Rectal smooth muscle tissue (tissue), 1 donor: ENCODE results near the gene TRAPPC6A.

ENCODE experiments used
- H3K27ac ChIP-seq: one replicate; pipeline ENCODE4 v1.7.0; 2013; ENCODE audit warnings: low read depth, low read length, inconsistent platforms
- H3K27me3 ChIP-seq: one replicate; pipeline ENCODE4 v1.7.0; 2013; ENCODE audit warnings: low read length; ENCODE audit not compliant: control insufficient read depth, insufficient read depth
- H3K36me3 ChIP-seq: one replicate; pipeline ENCODE4 v1.7.0; 2013; ENCODE audit warnings: low read length; ENCODE audit not compliant: control insufficient read depth, insufficient read depth
- H3K4me1 ChIP-seq: one replicate; pipeline ENCODE4 v1.7.0; 2013; ENCODE audit warnings: low read length; ENCODE audit not compliant: control insufficient read depth, insufficient read depth
- H3K4me3 ChIP-seq: one replicate; pipeline ENCODE4 v1.7.0; 2013; ENCODE audit warnings: low read length
- H3K9ac ChIP-seq: one replicate; pipeline ENCODE4 v1.7.0; 2013; ENCODE audit warnings: low read length

The TRAPPC6A gene

DNA sequence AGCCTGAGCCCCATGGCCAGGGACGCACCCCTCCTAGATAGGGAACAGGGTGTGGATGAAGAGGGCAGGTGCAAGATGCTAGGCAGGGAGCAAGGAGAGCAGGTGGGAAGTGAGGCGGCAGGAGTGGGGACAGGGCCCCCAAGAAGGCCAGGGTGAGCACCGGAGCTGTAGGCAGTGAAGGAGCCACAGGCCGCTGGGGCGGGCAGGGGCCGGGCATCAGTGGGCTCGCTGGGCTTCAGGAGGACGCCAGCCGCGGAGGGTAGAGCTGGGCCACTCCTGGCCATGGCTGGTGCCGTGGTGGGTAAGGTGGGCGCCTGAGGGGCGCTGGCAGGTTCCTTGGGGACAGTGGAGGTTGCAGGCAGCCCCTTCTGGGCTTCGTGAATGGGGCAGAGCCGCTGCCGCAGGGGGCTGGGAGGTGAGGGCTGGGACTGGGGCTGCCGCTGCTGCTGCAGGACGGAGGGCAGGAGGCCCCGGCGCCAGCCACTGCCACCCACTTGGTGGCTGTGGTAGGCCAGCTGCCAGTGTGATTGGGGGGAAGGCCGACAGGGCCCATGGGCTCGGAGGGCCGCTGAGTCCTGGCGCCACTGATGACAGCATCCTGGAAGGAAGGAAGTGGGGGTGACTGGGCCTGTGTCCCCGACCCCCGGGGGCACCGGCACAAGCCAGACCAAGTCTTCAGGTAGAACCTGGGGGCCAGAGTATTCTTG lies 19.4 kb downstream of the TRAPPC6A start:
- H3K27me3 ChIP-seq: peaks cover 24% of the 10 kb centered on the region
- no peak overlapping the region for H3K4me3 ChIP-seq
- H3K9ac ChIP-seq: no peak overlapping the region
- H3K27ac ChIP-seq: no peak overlapping the region
- no peaks in the 10 kb centered on the region for H3K36me3 ChIP-seq
- H3K4me1 ChIP-seq: no peaks in the 10 kb centered on the region

DNA sequence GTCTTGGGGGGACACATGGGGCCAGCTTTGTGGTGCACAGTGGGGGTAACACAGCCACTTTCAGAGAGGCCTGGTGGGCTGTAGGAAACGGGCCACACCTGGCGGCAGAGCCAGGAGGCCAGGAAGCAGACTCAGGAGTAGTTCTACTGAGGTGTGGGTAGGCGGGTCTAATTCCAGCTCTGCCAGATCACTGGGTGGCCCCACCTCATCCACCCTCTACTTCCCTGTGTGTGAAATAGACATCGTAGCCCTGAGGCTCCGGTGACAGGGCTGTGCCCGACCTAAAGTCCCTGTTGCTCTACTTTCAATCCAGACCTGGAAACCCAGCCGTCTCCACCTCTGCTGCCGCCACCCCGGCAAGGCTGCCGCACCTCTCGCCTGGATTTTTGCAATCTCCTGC lies 21.3 kb downstream of the TRAPPC6A start:
- Histone ChIP-seq H3K4me3 (no peak overlapping the region), H3K9ac (no peak overlapping the region), H3K27ac (no peak overlapping the region), H3K27me3 (peaks cover 36% of the 10 kb centered on the region), H3K36me3 (no peaks in the 10 kb centered on the region), H3K4me1 (peaks cover 3% of the 10 kb centered on the region)

DNA sequence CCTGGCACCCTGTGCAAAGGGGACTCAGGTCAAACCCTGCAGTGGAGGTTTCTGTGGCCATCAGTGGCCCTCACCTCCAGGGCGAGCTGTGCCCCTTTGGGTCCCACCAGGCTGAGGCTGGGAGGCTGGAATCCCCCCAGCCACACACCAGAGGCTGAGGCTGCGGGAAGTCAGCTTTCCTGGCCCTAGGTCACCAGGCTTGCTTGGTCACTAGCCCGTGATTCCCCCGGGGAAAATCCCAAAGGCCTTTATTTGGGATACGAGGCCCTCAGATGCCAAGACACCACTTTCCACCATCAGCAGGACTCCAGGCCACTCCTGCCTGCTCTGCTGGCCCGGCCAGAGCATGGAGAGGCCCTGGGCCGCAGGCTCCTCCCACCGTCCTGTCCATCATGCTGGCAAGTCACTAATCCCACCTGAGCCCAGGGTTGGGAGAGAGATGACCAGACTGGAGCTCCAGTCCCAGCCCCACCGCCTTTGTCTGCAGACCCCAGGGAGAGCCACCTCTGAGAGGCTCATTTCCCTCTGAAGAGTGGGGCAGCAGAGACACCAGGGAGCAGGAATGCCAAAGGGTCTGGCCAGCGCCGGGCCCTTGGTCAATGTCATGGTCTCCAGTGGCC lies 21.9 kb downstream of the TRAPPC6A start:
- no peak overlapping the region for H3K4me3 ChIP-seq
- H3K27ac ChIP-seq: no peak overlapping the region
- peaks cover 39% of the 10 kb centered on the region for H3K27me3 ChIP-seq
- H3K4me1 ChIP-seq: peaks cover 3% of the 10 kb centered on the region
- no peaks in the 10 kb centered on the region for H3K36me3 ChIP-seq
- H3K9ac ChIP-seq: no peak overlapping the region

DNA sequence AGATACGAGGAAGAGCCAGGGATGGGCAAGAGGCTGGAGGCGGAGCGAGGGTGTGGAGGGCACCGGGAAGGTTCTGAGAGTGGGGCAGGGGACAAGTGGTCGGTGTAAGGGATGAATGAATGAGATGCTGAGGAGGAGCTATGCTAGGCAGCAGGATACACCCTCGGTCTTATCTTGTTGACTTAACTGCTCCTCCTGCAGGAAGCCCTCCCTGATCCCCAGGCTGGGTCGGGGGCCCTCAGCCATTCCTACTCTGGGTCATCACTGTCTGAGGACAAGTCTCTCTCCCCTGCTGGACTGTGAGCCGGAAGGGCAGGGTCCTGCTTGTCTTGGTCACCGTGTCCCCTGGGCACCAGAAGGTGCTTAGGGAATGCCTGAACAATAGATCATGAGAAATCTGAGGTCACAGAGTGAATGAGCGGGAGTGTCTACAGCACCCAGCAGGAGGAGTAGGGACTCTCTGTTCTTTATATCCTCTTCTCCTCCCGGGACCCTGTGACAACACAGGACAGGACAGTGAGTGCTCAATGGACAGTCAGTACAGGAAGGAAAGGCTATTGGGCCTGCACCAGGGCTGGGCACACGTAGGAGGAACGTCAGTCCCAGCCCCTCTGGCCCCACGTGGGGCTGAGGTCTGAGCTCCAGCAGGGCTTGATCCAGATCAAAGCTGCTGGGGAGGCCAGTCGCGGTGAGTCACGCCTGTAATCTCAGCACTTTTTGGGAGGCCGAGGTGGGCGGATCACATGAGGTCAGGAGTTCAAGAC lies 23.8 kb downstream of the TRAPPC6A start:
- no peak overlapping the region for H3K9ac ChIP-seq
- peaks cover 31% of the 10 kb centered on the region for H3K27me3 ChIP-seq
- no peaks in the 10 kb centered on the region for H3K36me3 ChIP-seq
- H3K4me3 ChIP-seq: no peak overlapping the region
- no peak overlapping the region for H3K27ac ChIP-seq
- peaks cover 3% of the 10 kb centered on the region for H3K4me1 ChIP-seq

DNA sequence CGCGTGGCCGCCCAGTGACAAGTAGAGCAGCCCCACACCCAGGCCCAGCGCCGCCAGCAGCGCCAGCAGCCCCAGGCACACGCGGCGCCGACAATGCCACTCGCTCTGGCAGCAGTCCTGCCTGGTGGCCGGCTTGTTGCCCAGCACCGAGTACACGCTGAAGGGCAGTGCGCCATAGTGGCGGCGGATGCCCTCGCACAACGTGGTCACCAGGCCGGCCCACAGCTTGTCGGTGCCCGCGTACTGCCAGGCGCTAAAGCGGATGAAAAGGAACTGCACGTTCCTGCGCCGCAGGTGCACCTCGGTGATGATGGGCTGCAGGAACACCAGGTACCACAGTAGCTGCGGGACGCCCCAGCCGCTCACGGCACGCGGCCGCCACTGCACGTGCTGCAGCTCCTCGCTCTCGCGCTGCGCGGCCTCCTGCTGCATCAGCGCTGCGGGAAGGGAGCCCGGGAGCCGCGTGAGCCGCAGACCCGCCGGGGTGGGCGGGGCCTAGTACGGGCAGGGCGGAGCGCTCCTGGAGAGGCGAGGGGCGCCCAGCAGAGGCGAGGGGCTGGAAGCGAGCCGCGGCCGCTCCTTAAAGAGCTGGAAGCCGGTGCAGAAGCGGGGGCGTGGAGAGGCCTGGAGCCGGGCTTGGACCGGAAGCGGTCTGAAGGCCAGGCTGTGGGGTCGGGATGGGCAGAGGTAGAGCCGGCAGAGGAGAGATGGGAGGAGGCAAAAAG lies 24.5 kb downstream of the TRAPPC6A start:
- no peaks in the 10 kb centered on the region for H3K36me3 ChIP-seq
- peaks cover 3% of the 10 kb centered on the region for H3K4me1 ChIP-seq
- H3K4me3 ChIP-seq: peak overlapping the region; percentile 64
- no peak overlapping the region for H3K9ac ChIP-seq
- peaks cover 27% of the 10 kb centered on the region for H3K27me3 ChIP-seq
- no peak overlapping the region for H3K27ac ChIP-seq

DNA sequence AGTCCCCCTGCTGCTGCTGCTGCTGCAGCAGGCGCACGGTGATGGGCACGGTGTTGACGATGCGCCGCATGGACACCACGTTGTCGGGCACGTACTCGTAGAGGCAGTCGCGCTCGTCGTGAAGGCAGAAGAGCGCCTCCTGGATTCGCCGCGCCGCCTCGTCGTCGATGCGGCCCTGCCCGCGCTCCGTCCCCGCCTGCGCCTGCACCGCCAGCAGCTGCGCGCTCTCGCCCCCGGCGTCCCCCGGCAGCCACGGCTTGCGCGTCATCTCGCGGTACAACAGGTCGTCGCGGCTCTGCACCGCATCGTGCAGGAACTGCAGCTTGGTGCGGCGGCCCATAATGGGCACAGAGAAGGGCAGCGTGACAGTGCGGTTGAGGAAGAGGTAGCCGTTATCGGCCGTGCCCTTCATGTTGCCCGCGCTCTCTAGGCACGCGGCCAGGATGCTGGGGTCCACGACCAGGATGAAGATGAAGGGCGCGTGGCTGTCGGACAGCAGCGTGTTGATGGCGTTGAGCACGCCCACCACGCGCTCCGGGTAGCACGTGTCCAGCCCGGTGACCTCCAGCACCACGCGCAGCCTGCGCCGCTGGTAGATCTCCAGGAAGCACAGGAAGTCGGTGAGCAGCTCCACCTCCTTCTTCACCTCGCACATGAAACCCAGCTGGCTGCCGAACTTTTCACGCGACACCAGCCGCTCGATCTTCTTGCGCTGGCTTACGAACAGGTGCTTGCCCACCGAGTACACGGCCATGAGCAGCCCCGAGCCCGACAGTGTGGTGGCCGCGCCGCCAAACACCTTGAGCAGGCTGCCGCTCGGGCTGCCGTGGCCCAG lies 25.3 kb downstream of the TRAPPC6A start:
- H3K4me3 ChIP-seq: peak overlapping the region; percentile 64
- peaks cover 23% of the 10 kb centered on the region for H3K27me3 ChIP-seq
- H3K9ac ChIP-seq: no peak overlapping the region
- H3K36me3 ChIP-seq: no peaks in the 10 kb centered on the region
- no peak overlapping the region for H3K27ac ChIP-seq
- H3K4me1 ChIP-seq: peaks cover 3% of the 10 kb centered on the region

DNA sequence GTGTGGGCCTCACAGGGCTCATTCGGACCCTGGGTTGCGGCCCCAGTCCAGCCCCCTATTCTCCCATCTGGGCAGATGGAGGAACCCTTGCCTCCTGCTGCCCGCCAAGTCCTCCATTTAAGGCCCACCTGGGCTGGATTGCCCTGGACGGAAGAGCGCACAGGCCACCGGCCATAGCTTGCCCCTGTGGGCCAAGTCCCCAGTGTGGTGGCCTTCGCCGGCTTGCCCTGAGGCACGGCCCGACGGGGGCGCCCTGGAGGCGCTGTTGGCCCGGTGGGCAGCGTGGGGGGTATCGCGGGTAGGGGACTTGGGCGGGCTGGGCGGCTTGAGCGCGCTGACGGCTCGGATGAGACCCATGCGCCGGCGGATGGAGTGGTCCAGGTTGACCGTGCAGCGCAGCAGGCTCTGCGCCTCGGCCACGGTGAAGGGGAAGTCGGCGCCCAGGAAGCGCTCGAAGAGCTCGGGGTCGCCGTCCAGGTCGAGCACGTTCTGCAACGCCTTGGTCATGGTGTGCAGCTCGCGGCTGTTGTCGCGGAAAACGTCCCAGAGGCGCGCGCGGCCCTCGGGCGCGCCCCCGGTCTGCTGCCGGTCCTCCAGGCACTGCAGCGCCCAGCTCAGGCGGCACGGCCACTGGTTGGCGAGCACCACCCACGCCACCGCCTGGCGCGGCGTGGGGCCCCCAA lies 26.1 kb downstream of the TRAPPC6A start:
- Histone ChIP-seq H3K36me3 (peaks cover 2% of the 10 kb centered on the region), H3K27ac (no peak overlapping the region), H3K4me3 (peak overlapping the region; percentile 64), H3K27me3 (peaks cover 23% of the 10 kb centered on the region), H3K9ac (no peak overlapping the region), H3K4me1 (peaks cover 3% of the 10 kb centered on the region)

DNA sequence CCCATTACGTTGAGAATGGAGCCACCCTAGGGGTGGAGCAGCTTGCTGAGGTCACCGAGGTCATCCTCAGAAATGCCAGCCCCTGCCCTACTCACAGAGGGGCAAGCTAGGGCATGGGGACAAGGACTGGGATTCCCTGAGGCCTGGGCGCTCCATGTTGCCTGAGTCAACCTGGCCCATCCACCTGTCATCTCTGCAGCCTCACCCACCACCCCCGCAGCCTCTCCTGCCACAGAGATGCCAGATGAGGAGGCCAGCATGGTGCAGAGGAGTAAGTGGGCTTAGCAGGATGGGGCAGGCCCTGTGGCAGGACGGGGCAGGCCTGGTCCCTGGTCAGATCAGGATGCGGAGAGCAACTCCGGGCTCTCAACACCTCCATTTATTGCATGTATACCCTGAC lies 26.7 kb downstream of the TRAPPC6A start:
- no peak overlapping the region for H3K4me3 ChIP-seq
- H3K4me1 ChIP-seq: peaks cover 3% of the 10 kb centered on the region
- H3K27me3 ChIP-seq: peaks cover 23% of the 10 kb centered on the region
- peaks cover 2% of the 10 kb centered on the region for H3K36me3 ChIP-seq
- H3K27ac ChIP-seq: no peak overlapping the region
- H3K9ac ChIP-seq: no peak overlapping the region

DNA sequence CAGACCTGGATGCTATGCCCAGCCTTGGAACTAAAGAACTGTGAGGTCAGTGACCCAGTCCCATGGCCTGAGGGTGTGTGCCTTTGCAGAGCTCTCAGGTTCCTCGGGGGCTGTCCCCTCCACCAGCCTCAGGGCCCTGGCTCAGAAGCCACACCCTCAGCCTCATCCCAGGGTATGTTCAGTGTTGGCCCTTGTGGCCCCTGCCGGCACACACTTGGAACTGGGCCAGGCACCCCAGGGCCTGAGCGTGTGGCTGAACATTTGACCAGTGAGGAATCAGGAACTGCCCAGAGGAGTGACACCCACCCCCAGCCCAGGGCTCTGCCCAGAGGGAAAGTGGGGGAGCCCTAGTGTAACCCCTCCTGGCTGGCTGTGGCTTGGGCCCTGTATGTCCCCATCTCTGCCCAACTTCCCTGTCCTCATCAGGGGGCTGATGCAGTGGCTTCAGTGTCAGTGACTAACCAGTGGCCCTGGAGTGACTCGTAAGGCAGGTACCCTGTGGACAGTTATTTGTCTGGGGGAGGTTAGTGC lies 27.2 kb downstream of the TRAPPC6A start:
- H3K4me3 ChIP-seq: no peak overlapping the region
- no peak overlapping the region for H3K27ac ChIP-seq
- peaks cover 23% of the 10 kb centered on the region for H3K27me3 ChIP-seq
- no peak overlapping the region for H3K9ac ChIP-seq
- peaks cover 3% of the 10 kb centered on the region for H3K4me1 ChIP-seq
- peaks cover 2% of the 10 kb centered on the region for H3K36me3 ChIP-seq

DNA sequence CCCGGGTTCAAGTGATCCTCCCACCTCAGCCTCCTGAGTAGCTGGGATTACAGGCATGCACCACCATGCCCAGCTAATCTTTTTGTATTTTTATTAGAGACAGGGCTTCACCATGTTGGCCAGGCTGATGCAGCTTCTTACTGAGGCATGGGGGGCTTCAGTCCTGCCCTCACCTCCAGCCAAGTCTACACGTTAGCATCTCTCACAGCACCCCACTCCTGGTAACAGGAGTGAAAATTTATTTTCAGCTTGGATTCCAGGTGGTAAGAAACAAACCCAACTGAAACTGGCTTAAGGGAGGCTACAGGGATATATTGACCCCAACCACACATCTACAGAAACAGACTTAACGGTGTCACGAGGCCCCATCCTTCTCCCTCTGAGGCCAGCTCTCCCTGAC lies 27.9 kb downstream of the TRAPPC6A start:
- Histone ChIP-seq H3K27me3 (peaks cover 23% of the 10 kb centered on the region), H3K4me3 (no peak overlapping the region), H3K36me3 (peaks cover 2% of the 10 kb centered on the region), H3K9ac (no peak overlapping the region), H3K4me1 (peaks cover 3% of the 10 kb centered on the region), H3K27ac (no peak overlapping the region)

DNA sequence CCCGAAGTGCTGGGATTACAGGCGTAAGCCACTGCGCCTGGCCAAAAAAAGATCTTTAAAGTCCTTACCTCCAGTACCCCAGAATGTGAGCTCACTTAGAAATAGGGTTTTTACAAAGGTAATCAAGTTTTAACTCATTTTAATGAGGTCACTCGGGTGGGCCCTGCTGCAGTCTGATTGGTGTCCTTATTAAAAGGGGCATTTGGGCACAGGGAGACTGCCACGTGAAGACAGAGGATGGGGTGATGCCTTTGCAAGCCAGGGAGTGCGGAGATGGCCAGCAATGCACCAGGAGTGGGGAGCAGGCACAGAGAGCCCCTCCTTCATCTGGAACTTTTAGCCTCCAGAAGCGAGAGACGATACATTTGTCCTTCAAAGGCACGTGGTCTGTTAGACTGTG lies 28.9 kb downstream of the TRAPPC6A start:
- no peak overlapping the region for H3K4me3 ChIP-seq
- H3K36me3 ChIP-seq: peaks cover 7% of the 10 kb centered on the region
- peaks cover 20% of the 10 kb centered on the region for H3K27me3 ChIP-seq
- no peak overlapping the region for H3K9ac ChIP-seq
- H3K27ac ChIP-seq: no peak overlapping the region
- peaks cover 3% of the 10 kb centered on the region for H3K4me1 ChIP-seq
